H4 (cell line): ENCODE data around the gene GPATCH2. TPM values are rescaled to one million over a fixed set of nuclear protein-coding genes. Genes with fewer than 3 reads are reported as not detected.

Experiments used
- DNase-seq: peaks from one replicate; pipeline ENCODE4 v3.0.0-alpha.2; 2015; ENCODE audit warnings: low spot score
- total RNA-seq: library from RNA; depleted of rRNA; stranded (reverse); fragments of >200 nt; shearing (Covaris generic); gene quantifications from 2 replicates; pipeline ENCODE4 v1.2.3, GENCODE V29; 2014; rRNA removed

GPATCH2 gene
- total RNA-seq: 9.9 and 10.5 TPM in 2 replicates

GRCh38 chr1:217630711-217631591 is at the start of gene GPATCH2, which contains the start of gene SPATA17:
GPATCH2 (minus strand) TSS chr1:217631090; CDS start chr1:217630971, 119 bp downstream.
SPATA17 (plus strand) TSS chr1:217631344; CDS start chr1:217631379, 35 bp downstream.
- DNase-seq: peak; percentile 81

GRCh38 chr1:217674028-217674729 is 43.3 kb upstream of the GPATCH2 start:
- DNase-seq: no peak

GRCh38 chr1:217673387-217673786 is 42.5 kb upstream of the GPATCH2 start:
- DNase-seq: no peak

GRCh38 chr1:217668351-217668940 is 37.6 kb upstream of the GPATCH2 start:
- no peak for DNase-seq

GRCh38 chr1:217661407-217661806 is 30.5 kb upstream of the GPATCH2 start:
- no peak for DNase-seq

- peak; percentile 25 for DNase-seq
Observed at GRCh38 chr1:217660353-217661062, 29.6 kb upstream of the GPATCH2 start.

- no peak for DNase-seq
Observed at GRCh38 chr1:217650674-217651073, 19.8 kb upstream of the GPATCH2 start.

- peak; percentile 69 for DNase-seq
Observed at GRCh38 chr1:217647791-217648190, 16.9 kb upstream of the GPATCH2 start.

GRCh38 chr1:217642455-217642854 is 11.6 kb upstream of the GPATCH2 start:
- DNase-seq: no peak

GRCh38 chr1:217627431-217627830 is 3.5 kb downstream of the GPATCH2 start:
- no peak for DNase-seq

GRCh38 chr1:217626321-217626720 is 4.6 kb downstream of the GPATCH2 start:
- no peak for DNase-seq

- no peak for DNase-seq
Observed at GRCh38 chr1:217622042-217622441, 8.8 kb downstream of the GPATCH2 start.

- DNase-seq: no peak
Observed at GRCh38 chr1:217620814-217621213, 10.1 kb downstream of the GPATCH2 start.

GRCh38 chr1:217617126-217617525 is 13.8 kb downstream of the GPATCH2 start:
- DNase-seq: no peak

- no peak for DNase-seq
Observed at GRCh38 chr1:217614200-217614712, 16.6 kb downstream of the GPATCH2 start.

- DNase-seq: no peak
Observed at GRCh38 chr1:217605390-217605789, 25.5 kb downstream of the GPATCH2 start.

GRCh38 chr1:217602380-217602779 is 28.5 kb downstream of the GPATCH2 start:
- no peak for DNase-seq

- no peak for DNase-seq
Observed at GRCh38 chr1:217599154-217599553, 31.7 kb downstream of the GPATCH2 start.

GRCh38 chr1:217590598-217590997 is 40.3 kb downstream of the GPATCH2 start:
- DNase-seq: no peak

GRCh38 chr1:217586586-217586985 is 44.3 kb downstream of the GPATCH2 start:
- DNase-seq: peak; percentile 66

GRCh38 chr1:217585577-217585976 is 45.3 kb downstream of the GPATCH2 start:
- DNase-seq: no peak
